ENCODE results near the gene RAB14.
"Not testable (repeated sequence)": the region's sequence is repeated elsewhere in the genome, so short reads cannot be mapped to it uniquely, and the experiment has no call there.

Gene RAB14

DNA sequence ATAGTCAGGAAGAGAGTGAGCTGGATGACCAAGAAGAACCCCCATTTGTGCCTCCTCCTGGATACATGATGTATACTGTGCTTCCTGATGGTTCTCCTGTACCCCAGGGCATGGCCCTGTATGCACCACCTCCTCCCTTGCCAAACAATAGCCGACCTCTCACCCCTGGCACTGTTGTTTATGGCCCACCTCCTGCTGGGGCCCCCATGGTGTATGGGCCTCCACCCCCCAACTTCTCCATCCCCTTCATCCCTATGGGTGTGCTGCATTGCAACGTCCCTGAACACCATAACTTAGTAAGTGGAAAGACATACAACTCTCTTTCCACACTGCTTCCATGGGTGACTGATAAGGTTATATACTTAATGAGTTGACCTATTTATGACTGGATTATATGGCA lies 51.5 kb downstream of the RAB14 start:
- no peak for DNase-seq

DNA sequence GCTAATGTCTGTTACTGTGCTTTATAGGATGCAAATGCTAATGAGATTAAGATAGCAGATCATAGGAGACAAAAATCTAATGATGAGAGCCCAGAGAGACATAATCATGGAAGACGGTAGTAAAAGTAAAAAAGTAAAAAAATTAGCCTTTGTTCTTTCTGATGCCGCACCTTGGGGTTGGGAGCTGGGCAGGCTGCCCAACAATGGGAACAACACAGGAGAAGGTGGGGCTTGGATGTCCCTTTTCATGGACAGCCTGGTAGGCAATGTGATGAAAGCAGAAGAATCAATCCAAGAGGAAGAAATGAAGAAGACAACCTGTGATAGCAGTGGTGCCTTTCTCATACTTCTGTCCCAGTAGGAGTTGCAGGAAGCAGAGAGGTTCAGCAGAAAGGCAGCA lies 57.2 kb downstream of the RAB14 start:
- no peak for DNase-seq

DNA sequence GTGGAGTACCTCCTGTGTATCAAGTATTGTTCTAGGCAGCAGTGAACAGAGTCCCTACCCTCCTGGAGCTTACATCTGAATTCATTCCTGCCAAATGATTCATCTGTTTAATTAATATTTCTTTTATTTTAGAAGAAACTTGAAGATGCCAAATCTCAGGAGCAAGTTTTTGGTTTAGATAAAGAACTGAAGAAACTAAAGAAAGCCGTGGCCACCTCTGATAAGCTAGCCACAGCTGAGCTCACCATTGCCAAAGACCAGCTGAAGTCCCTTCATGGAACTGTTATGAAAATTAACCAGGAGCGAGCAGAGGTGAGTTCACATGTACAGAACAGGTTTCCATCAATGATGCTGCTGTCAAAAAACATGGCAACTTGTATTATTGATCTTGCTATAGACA lies 57.9 kb downstream of the RAB14 start:
- no peak for DNase-seq

DNA sequence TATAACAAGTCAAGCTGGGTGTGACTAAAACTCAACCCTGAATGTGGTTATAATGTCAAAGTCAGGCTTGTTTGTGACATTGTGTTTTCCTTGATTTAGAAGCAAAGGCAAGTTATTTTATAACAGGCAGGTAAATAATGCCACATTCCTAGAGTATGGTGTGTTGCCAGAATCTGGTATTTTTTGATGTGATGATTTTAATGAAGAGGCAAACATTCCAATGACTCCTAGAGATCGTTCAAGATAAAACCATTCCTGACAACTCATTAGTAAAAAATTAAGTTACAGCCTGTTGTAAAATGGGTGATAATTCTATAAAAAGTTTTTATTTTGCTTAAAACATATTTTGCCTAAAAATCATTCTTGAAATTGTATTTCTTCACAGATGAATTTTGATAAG lies 60.0 kb downstream of the RAB14 start:
- DNase-seq = no peak

DNA sequence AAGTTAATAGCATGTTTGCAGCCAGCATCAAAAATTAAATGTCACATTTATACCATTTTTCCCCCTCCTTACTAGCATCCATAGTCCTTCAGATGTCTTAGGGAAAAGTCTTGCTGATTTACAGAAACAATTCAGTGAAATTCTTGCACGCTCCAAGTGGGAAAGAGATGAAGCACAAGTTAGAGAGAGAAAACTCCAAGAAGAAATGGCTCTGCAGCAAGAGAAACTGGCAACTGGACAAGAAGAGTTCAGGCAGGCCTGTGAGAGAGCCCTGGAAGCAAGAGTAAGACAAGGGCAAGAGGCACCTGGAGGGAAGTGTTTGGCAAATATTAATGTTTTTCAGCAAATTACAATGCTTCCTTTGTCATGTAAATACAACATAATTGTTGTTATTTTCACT lies 60.4 kb downstream of the RAB14 start:
- DNase-seq = no peak

DNA sequence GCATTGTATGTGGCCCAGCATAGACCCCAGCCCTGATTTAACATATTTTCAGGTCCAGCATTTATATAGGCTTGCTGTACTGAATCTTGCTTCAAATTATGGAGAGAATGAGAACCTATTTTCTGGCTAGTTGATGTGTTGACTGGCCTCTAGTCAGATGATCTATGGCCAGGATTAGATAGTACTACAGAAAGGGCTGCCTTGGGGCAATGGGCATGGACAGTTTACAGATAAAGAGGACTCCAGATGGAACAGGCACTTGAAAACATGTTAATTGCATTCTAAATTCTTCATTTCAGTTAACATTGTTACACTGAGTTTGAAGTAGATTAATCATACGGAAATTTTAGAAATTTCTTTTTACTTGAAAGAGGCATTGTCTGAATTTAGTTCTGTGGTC lies 61.5 kb downstream of the RAB14 start:
- DNase-seq = no peak

DNA sequence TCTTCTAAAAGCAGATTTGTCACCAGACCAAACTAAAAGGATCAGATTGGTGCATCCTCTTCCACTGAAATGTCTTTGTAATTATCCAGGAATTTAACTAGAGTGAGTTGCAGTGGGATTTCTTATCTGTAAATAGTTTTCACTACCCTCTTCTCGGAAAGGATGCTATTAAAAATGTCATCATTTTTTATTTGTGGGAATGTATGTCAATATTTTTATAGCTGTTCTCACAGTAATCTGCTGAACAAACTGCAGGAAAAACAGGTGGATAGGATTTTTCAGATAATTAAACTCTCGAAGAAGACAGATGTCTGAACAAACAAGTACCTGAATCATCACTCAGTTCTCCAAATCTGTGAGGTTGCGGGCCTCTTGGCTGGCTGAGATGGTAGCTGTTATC lies 62.7 kb downstream of the RAB14 start:
- no peak for DNase-seq

DNA sequence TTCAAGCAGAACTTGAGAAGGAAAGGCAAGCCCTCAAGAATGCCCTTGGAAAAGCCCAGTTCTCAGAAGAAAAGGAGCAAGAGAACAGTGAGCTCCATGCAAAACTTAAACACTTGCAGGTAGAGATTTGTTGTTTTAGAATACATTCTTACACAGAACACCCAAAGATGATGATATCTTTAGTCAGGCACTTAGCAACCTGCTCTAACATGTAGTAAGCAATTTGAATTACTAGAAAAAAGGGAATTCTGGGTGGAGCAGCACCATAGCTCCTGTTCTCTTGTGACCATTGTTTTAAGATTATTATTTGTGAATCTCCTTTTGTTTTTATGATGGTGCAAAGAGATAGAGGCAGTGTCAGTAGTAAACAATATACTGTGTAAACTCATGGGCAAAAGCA lies 63.1 kb downstream of the RAB14 start:
- no peak for DNase-seq

DNA sequence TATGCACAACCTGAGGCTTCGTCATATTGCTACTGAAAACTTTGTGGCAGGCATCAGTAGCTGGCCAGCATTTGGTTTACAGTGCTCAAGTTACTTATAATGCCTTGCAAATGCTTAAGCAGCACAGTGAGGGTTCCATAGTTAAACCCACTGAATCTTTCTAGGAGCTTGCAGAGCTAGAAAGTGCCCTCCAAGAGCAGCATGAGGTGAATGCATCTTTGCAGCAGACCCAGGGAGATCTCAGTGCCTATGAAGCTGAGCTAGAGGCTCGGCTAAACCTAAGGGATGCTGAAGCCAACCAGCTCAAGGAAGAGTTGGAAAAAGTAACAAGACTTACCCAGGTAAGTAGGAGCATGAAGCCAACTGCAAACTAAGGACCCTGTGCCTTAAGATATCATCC lies 66.0 kb downstream of the RAB14 start:
- DNase-seq = no peak

DNA sequence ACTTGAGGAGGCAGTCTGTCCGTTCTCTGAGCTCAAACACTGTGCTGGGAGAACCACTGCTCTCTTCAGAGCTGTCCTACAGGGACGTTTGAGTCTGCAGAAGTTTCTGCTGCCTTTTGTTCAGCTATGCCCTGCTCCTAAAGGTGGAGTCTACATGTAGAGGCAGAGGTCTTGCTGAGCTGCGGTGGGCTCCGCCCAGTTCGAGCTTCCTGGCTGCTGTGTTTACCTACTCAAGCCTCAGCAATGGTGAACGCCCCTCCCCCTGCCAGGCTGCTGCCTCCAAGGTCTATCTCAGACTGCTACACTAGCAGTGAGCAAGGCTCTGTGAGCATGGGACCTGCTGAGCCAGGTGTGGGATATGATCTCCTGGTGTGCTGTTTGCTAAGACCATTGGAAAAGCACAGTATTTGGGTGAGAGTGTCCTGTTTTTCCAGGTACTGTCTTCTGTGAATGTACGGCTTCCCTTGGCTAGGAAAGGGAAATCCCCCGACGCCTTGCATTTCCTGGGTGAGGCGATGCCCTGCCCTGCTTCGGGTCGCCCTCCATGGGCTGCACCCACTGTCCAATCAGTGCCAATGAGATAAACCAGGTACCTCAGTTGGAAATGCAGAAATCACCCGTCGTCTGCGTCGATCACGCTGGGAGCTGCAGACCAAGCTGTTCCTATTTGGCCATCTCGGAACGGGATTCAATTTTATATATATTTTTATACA lies 68.4 kb downstream of the RAB14 start:
- DNase-seq = no peak

DNA sequence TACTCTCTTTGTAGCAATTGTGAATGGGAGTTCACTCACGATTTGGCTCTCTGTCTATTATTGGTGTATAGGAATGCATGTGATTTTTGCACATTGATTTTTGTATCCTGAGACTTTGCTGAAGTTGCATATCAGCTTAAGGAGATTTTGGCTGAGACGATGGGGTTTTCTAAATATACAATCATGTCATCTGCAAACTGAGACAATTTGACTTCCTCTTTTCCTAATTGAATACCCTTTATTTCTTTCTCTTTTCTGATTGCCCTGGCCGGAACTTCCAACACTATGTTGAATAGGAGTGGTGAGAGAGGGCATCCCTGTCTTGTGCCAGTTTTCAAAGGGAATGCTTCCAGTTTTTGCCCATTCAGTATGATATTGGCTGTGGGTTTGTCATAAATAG lies 72.3 kb downstream of the RAB14 start:
- not testable (repeated sequence) for DNase-seq
